Pancreas (tissue), 10 donors: Measurements from ENCODE around the gene TNPO3. TPM values are rescaled to one million over a fixed set of nuclear protein-coding genes. Genes with fewer than 3 reads are reported as not detected.

Experiments used
- ATAC-seq, 4 donors: fragments of 200-7000 bp; cut with Tn5 transposase; one replicate each; pipeline versions ENCODE4 v1.8.0 to v1.9.1; 2020; ENCODE audit warnings: mild to moderate bottlenecking in 4 of 4, moderate library complexity in 4 of 4
- DNase-seq, 6 donors: peaks; one replicate each; pipeline ENCODE4 v3.0.0-alpha.2; 2020
- FAIRE-seq: peaks from 2 replicates; lab custom pipeline; 2012; peaks lifted over from hg19 to GRCh38; lab: Jason Lieb, UNC
- H3K27ac ChIP-seq, 4 donors: fragments of 200-600 bp; sonication (generic); 1 replicate in 3 of 4; 2 replicates in 1 of 4; pipeline versions ENCODE4 v1.5.0 to v1.8.0; 2020
- H3K27me3 ChIP-seq, 4 donors: fragments of 200-600 bp; one replicate each; pipeline ENCODE4 v1.8.0; 2021
- H3K36me3 ChIP-seq, 3 donors: fragments of 200-600 bp; sonication (generic) in 1 of 3; one replicate each; pipeline versions ENCODE4 v1.5.0 to v1.8.0; 2020 to 2021
- H3K4me1 ChIP-seq, 3 donors: fragments of 200-600 bp; one replicate each; pipeline ENCODE4 v1.8.0; 2021
- H3K4me3 ChIP-seq, 4 donors: fragments of 200-600 bp; sonication (generic) in 2 of 4; one replicate each; pipeline versions ENCODE4 v1.5.0 to v1.8.0; 2020 to 2021
- H3K9me3 ChIP-seq, 4 donors: fragments of 200-600 bp; one replicate each; pipeline ENCODE4 v1.8.0; 2021
- WGBS, 2 donors: extraction: QIAGEN DNeasy Blood & Tissue Kit; methylation state at CpG; one replicate each; pipeline ENCODE4 v1.1.7; 2013; 5-methylcytosine and 5-hydroxymethylcytosine counted together
- intact Hi-C, 3 donors: fragments of 100-400 bp; cut with DNase I; formaldehyde crosslinking; loops; one replicate each; pipeline versions ENCODE4 v1.11.1 to v1.14.2; 2022
- polyA plus RNA-seq, 2 donors: library from polyadenylated mRNA; stranded (reverse); fragments of 200-250 nt; gene quantifications; one replicate each; pipeline ENCODE4 v1.2.3, GENCODE V29; 2013
- total RNA-seq, 6 donors: library from RNA; stranded (reverse); fragmentation: NEBNext Ultra II Directional in 4 of 6; extraction: Animal tissue kit (Norgen Biotek cat#: 25700) in 4 of 6; gene quantifications; one replicate each; pipeline versions ENCODE4 v1.2.1 to v1.2.4, GENCODE V29; 2021 to 2023
- TF ChIP-seq, protein P1 (sequence below), 4 donors: fragments of 200-600 bp; sonication (generic) in 3 of 4; IDR thresholded peaks; one replicate each; pipeline versions ENCODE4 v1.5.0 to v1.8.0; 2021; ENCODE audit warnings: antibody characterized with exemption in 4 of 4
- donor health status: healthy with polysubstance abuse.
- donor health status: DM: no; HTN: no; CAD: no; lungs with moderate emphysema.
- donor health status: DM: no; HTN: no; CAD: no.
- donor health status: control.
- donor health status: control.
- donor health status: Bipolar disorder and iron deficiency.
- donor health status: DM: yes; HTN: yes; CAD: no.
- donor health status: DM: no; HTN: no; CAD: no.
- donor health status: DM: no; HTN: no; CAD: no.
- donor health status: DM: yes; HTN: yes; CAD: no.

The TNPO3 gene
- total and polyA plus RNA-seq, 8 donors = 6.5 to 20.7 (median 14.6) TPM

DNA sequence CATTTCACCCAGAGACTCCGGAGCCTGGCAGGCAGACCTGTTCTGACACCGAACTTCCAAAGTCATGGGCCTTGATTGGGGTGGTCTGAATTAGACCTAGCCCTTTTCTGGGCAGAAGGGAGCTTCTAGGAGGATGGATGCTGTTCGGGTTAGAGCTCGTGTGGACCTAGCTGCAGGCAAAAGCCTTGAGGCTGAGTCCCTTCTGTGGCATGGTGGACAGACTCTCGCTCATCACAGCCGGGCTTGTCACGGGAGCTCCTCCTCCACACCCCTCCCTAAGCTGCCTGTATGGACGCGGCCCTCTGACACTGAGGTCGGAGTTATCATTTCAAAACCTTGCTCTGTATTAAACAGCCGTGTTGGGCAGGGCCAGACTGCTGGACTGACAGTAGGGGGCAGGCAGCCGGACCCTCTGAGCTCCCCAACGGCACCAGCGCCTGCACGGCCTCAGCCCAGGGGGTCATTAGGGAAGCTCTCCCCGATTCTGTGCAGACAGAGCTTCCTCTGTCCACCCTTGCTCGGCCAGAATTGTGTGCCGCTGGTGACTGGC lies 115.0 kb downstream of the TNPO3 start:
- H3K4me3 ChIP-seq = peak overlapping the region in 1 of 4 donors; percentile 93
- H3K4me1 ChIP-seq = no peaks in the 10 kb centered on the region
- intact Hi-C loops = no loop called here
- no peaks in the 10 kb centered on the region for H3K36me3 ChIP-seq
- peak overlapping the region in 1 of 4 donors; percentile 55 for H3K27ac ChIP-seq
- FAIRE-seq (no peak), DNase-seq (no peak), ATAC-seq (no peak)
- TF ChIP-seq, protein P1, sequence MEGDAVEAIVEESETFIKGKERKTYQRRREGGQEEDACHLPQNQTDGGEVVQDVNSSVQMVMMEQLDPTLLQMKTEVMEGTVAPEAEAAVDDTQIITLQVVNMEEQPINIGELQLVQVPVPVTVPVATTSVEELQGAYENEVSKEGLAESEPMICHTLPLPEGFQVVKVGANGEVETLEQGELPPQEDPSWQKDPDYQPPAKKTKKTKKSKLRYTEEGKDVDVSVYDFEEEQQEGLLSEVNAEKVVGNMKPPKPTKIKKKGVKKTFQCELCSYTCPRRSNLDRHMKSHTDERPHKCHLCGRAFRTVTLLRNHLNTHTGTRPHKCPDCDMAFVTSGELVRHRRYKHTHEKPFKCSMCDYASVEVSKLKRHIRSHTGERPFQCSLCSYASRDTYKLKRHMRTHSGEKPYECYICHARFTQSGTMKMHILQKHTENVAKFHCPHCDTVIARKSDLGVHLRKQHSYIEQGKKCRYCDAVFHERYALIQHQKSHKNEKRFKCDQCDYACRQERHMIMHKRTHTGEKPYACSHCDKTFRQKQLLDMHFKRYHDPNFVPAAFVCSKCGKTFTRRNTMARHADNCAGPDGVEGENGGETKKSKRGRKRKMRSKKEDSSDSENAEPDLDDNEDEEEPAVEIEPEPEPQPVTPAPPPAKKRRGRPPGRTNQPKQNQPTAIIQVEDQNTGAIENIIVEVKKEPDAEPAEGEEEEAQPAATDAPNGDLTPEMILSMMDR (IDR thresholded peaks at IDR 0.05) = no peak
- no peaks in the 10 kb centered on the region for H3K27me3 ChIP-seq
- H3K9me3 ChIP-seq = no peaks in the 10 kb centered on the region
- WGBS, 2 donors = 87 to 91% methylated on average over 18 of the region's 18 CpGs

DNA sequence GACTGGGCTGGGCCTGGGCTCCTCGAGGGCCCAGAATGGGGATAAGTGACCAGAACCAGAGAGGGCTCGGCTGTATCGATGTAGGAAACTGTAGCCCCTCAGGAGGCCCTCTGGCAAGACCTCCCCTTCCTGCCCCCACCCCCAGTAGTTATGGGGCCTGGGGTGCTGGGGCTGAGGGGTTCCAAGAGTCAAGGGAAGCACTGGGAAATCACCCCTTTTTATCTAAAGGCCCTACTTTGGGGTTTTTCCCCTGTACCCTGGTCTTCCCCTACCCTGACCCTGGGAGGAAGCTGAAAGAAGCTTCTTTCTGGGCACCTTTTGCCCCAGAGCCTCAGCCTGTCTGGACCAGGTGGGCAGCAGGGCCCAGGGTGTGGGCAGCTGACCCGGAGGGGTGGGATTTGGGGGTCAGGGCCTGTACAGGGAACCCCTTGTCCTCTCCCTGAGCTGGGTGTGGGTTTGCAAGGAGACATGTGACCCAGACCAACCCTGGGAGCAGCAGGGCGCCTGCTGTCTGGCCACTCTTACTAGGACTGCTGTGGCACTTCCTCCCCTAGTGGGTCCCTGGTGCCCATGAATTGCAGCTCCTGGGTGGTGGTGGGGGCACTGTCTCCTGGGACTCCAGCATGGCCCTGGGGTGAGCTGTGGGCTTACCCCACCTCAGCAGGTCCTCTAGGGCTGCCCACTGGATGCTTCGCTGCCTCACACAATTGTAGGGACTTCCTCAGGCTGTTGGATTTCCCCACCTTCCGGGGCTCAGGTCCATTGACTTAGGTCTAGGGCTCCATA lies 115.6 kb downstream of the TNPO3 start:
- Histone ChIP-seq H3K9me3 (no peaks in the 10 kb centered on the region), H3K36me3 (no peaks in the 10 kb centered on the region), H3K27ac (peak overlapping the region in 2 of 4 donors; percentile 8 to 55), H3K4me1 (no peaks in the 10 kb centered on the region), H3K27me3 (no peaks in the 10 kb centered on the region), H3K4me3 (peak overlapping the region in 2 of 4 donors; percentile 90 to 93)
- DNase-seq = peak in 1 of 6 donors; percentile 60
- ATAC-seq = peak in 2 of 4 donors; percentile 13 to 23
- TF ChIP-seq, protein P1 (IDR thresholded peaks at IDR 0.05) = no peak
- WGBS, 2 donors = 67 to 97% methylated on average over 4 to 7 of the region's 7 CpGs
- FAIRE-seq = no peak
- intact Hi-C loops = no loop called here

DNA sequence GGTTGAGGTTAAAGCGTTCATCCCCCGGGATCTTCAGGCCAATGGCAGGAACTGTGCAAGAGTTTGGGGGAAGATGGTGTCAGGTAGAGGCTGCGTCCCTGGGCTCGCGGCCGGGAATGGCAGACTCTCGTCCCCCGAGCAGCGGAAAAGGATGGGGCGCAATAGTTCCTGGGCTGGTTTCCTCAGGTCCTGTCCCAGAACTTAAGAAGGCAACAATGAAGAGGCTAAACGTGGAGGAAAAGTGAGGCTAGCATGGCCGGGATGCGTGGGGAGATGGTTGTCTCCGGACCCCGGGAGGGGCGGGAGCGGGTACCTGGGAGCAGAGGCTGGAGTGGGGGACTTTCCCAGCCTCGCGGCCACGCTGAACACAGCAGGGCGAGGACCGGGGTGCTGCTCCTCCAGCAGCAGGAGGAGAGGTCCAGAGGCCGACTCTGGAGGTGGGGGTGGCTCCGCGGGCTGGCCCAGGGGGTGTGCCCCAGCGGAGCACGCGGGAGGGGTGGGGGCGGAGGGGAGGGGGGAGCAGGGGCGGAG lies 116.3 kb downstream of the TNPO3 start:
- peak in 2 of 6 donors; percentile 53 to 81 for DNase-seq
- FAIRE-seq = no peak
- intact Hi-C loops = no loop called here
- no peaks in the 10 kb centered on the region for H3K27me3 ChIP-seq
- H3K36me3 ChIP-seq = no peaks in the 10 kb centered on the region
- H3K27ac ChIP-seq = peak overlapping the region in 1 of 4 donors; percentile 55
- WGBS, 2 donors = 1 to 3% methylated on average over 21 to 30 of the region's 30 CpGs
- ATAC-seq = peak; percentile 7 to 44 (median 30)
- no peaks in the 10 kb centered on the region for H3K9me3 ChIP-seq
- peak overlapping the region; percentile 55 to 93 (median 84) for H3K4me3 ChIP-seq
- TF ChIP-seq, protein P1 (IDR thresholded peaks at IDR 0.05) = no peak
- H3K4me1 ChIP-seq = no peaks in the 10 kb centered on the region

DNA sequence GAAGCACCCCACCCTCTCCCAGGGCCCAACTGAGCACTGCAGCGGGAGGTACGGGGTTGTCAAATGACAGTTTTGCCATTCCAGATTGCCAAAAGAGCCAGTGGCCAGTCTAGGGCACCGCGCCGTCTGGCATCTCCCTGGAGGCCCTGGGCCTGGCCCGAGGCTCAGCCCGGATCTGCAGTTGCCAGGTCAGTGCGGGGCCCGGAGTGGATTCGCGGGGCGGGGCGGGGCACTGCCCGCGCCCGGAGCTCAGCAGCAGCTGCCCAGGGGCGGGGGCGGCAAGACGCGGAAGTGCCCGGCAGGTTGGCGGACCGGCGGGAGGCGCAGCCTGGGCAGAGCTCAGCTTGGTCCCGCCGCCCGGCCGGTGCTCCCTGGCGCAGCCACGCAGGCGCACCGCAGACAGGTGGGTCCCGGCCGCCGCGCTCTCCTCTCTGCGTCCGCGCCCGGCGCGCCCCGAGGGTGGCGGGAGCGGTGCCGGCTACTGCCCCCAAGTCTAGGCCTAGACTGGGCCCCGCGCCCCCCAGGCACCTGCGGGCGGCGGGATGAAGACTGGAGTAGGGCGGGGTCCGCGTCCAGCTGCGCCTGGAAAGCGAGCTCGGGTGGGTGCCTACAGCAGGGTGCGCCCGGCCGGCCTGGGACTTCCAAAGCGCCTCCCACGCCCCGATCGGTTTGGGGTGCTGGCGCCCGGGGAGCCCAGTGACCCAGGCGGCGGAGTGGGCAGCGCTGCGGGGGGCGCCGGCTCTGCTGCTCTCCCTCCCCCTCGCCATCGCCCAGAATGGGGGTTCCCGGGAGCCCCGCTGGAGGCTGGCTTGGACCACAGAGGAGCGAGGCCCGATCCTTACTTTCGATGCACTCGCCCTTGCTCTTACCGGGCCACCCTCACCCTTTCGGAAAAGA lies 117.0 kb downstream of the TNPO3 start, which contains the start of gene IRF5:
TSS of gene IRF5 (plus strand) at position 281 of the 897 bp plus-strand sequence. CDS start 4,155 bp downstream, outside the sequence.
- peak; percentile 76 to 92 (median 82) for DNase-seq
- H3K27me3 ChIP-seq = no peaks in the 10 kb centered on the region
- 1 to 2% methylated on average over 41 to 83 of the region's 83 CpGs for WGBS, 2 donors

More for the DNA sequence above, 117.0 kb downstream of the TNPO3 start, which contains the start of gene IRF5:
- FAIRE-seq = no peak
- TF ChIP-seq, protein P1 (IDR thresholded peaks at IDR 0.05) = no peak
- intact Hi-C loops = no loop called here
- no peaks in the 10 kb centered on the region for H3K36me3 ChIP-seq
- peak; percentile 84 to 94 (median 90) for ATAC-seq
- no peaks in the 10 kb centered on the region for H3K9me3 ChIP-seq
- H3K27ac ChIP-seq = peak within 1 kb of the TSS in 2 of 4 donors; percentile 10 to 55
- peak within 1 kb of the TSS; percentile 55 to 93 (median 84) for H3K4me3 ChIP-seq
- no peaks in the 10 kb centered on the region for H3K4me1 ChIP-seq
